HL-60 (cell line): ENCODE data around the gene DNAJC4.
A peak's percentile ranks its signal among the peaks of the same experiment; 100 is the strongest.

Experiments used
- DNase-seq, 2 experiments: peaks; one replicate each; pipeline ENCODE4 v3.0.0-alpha.2; 2010 to 2020; ENCODE audit warnings: low read depth in 1 of 2, low spot score in 1 of 2
- H3K27ac ChIP-seq: fragments of 250-450 bp; sonication (Bioruptor Pico); replicated peaks from 2 replicates; pipeline ENCODE4 v1.5.1; 2020; ENCODE audit warnings: mild to moderate bottlenecking, moderate library complexity
- H3K27me3 ChIP-seq: fragments of 250-450 bp; sonication (Bioruptor Pico); 2 replicates; pipeline ENCODE4 v1.5.1; 2021; ENCODE audit warnings: mild to moderate bottlenecking, moderate library complexity; ENCODE audit not compliant: insufficient read depth, poor library complexity, severe bottlenecking
- H3K4me3 ChIP-seq: replicated peaks from 2 replicates; pipeline ENCODE4 v1.5.1; 2011; ENCODE audit warnings: mild to moderate bottlenecking, control low read depth, low read length; ENCODE audit not compliant: insufficient read depth
- GABPA ChIP-seq: IDR thresholded peaks from 2 replicates; pipeline ENCODE4 v1.6.1; 2012; ENCODE audit warnings: low read depth
- POLR2AphosphoS5 ChIP-seq: IDR thresholded peaks from 2 replicates; pipeline ENCODE4 v1.6.1; 2012; ENCODE audit warnings: low read depth
- REST ChIP-seq: IDR thresholded peaks from 2 replicates; pipeline ENCODE4 v1.6.1; 2012; ENCODE audit warnings: low read depth; ENCODE audit not compliant: insufficient replicate concordance
- SPI1 ChIP-seq: IDR thresholded peaks from 2 replicates; pipeline ENCODE4 v1.6.1; 2012; ENCODE audit warnings: low read depth, mild to moderate bottlenecking, borderline replicate concordance
- TF ChIP-seq, protein P1 (sequence below): IDR thresholded peaks from one replicate; pipeline ENCODE4 v1.5.1; 2011; ENCODE audit warnings: low read length, control low read depth, inconsistent platforms; ENCODE audit not compliant: insufficient read depth

Gene DNAJC4

DNA sequence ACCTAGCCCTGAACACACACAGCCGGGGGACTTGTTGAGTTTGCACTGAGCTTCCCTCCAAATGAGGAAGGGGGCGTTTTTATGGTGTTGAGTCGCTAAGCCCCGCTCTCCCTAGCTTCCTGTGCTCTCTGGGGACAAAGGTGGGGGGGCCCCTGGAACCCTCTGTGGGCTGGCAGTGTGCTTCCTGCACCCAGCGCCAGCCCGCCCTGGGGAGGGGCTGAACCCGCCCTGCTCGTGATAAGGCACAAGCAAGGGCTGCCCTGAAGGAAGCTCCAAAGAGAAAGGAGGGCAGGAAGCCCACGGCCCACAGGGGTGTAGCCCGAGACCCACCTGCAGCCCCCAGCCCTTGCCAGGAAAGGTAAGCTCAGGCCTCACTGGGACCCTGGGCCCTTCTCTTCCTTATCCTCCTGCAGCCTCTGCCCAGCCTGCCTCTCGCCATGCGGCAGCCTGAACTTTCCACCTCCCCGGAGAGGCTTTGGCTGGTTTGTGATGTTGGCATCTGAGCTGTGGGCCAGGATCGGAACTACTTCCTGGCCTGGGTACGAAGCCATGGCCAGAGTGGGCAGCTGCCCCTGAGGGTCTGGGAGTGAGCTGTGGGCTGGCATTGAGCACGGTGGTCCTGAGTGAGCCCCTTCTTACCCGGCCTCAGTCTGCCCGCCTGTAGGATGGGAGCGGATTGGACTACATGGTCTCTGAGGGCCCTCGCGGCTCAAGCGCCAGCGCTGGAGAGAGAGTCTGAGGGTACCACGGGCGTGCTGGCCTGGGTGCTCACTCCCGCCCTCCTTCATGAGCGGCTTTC is 23.7 kb upstream of the DNAJC4 start, which contains the start of gene FERMT3:
Gene FERMT3 (plus strand): TSS at position 265 of the 799 bp plus-strand sequence. CDS start 644 bp downstream, outside the sequence.
- H3K27ac ChIP-seq = peak within 1 kb of the TSS; percentile 89
- peak within 1 kb of the TSS; percentile 87 for H3K4me3 ChIP-seq
- H3K27me3 ChIP-seq = no peaks in the 10 kb centered on the region
- TF ChIP-seq POLR2AphosphoS5 (peak; percentile 61; the same call in 1 of the 2 replicates), SPI1 (peak; percentile 81; the same call in 1 of the 2 replicates), REST (peak; percentile 25), GABPA (peak; percentile 61)
- TF ChIP-seq, protein P1, sequence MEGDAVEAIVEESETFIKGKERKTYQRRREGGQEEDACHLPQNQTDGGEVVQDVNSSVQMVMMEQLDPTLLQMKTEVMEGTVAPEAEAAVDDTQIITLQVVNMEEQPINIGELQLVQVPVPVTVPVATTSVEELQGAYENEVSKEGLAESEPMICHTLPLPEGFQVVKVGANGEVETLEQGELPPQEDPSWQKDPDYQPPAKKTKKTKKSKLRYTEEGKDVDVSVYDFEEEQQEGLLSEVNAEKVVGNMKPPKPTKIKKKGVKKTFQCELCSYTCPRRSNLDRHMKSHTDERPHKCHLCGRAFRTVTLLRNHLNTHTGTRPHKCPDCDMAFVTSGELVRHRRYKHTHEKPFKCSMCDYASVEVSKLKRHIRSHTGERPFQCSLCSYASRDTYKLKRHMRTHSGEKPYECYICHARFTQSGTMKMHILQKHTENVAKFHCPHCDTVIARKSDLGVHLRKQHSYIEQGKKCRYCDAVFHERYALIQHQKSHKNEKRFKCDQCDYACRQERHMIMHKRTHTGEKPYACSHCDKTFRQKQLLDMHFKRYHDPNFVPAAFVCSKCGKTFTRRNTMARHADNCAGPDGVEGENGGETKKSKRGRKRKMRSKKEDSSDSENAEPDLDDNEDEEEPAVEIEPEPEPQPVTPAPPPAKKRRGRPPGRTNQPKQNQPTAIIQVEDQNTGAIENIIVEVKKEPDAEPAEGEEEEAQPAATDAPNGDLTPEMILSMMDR = no peak
- DNase-seq = peak; percentile 90 to 95

DNA sequence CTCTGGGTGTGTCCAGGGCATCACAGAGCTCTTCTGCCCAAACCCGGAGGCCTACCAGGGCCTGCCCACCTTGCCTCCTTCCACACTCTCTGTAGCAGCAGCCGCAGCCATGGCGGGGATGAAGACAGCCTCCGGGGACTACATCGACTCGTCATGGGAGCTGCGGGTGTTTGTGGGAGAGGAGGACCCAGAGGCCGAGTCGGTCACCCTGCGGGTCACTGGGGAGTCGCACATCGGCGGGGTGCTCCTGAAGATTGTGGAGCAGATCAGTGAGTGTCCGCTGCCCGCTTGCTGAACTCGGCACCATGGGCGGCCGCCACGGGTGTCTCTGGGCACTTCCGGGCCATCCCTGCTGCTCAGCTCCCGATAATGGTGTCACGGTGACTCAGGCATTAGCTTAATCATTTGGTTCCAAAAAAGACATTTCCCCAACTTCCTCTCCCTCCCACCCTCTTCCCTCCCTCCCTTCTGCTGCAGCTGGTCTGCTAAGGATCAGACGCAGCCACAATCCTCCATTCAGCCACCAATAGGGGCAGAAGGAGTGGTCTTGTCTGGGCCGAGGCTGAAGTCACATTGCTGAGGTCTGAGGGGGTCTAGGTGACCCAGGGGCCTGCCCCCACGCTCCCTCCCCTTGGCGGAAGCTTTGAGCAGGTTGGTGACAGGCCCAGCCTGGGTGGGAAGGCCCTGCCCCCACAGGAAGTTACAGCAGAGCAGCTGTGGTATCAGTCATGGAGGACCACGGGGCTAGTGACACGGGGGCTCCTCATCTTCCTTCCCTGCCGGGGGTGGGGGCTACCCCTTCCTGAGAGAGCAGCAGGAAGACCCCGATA is 22.9 kb upstream of the DNAJC4 start:
- Histone ChIP-seq H3K27ac (peak overlapping the region; percentile 89), H3K4me3 (peak overlapping the region; percentile 87), H3K27me3 (no peaks in the 10 kb centered on the region)
- DNase-seq = peak; percentile 85 to 90
- peak; percentile 85 for TF ChIP-seq SPI1
- no peak for TF ChIP-seq REST
- no peak; the same call in none of the 2 replicates for TF ChIP-seq POLR2AphosphoS5
- TF ChIP-seq, protein P1 = no peak
- peak; percentile 56 for TF ChIP-seq GABPA

- DNase-seq = no peak
- H3K27ac ChIP-seq = peak overlapping the region; percentile 89
- TF ChIP-seq, protein P1 = no peak
- TF ChIP-seq GABPA = no peak
- H3K4me3 ChIP-seq = peak overlapping the region; percentile 87
- H3K27me3 ChIP-seq = no peaks in the 10 kb centered on the region
Observed at GRCh38 chr11:64208086-64208795, 22.1 kb upstream of the DNAJC4 start.
